Measurements from ENCODE around the gene KCTD3. TPM values are rescaled to one million over a fixed set of nuclear protein-coding genes. Genes with fewer than 3 reads are reported as not detected.
A peak's percentile ranks its signal among the peaks of the same experiment; 100 is the strongest.

The KCTD3 gene
- total RNA-seq, 6 donors from 2014 or later, result 17.9 to 55.4 (median 29.2) TPM

DNA sequence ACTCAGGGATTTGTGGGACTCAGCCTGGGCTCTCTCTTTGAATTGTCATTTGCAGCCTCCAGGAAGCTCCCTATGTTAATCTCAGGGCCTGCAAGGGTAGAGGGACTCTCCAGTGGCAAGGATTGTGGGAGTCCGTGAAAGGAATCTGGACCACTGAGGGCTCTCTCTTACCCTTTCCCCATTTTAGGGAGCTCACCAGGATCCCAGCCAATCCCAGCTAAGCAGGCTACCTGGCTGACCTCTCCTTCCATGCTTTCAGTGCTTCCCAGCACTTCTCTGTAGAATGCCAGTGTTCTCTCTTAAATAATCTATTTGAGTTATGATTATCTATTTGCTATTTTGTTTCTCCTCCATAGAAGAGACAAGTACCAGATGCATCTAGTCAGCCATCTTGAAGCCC, 9.6 kb upstream of the KCTD3 start:
- ATAC-seq (ENCODE audit: low FRiP score in 2 of 2) (no peak), DNase-seq (no peak)
- WGBS, 2 donors, result 87 to 100% methylated on average over 1 of the region's 1 CpG
- Histone ChIP-seq H3K4me1 (no peaks in the 10 kb centered on the region), H3K27me3 (no peaks in the 10 kb centered on the region), H3K27ac (no peak overlapping the region), H3K4me3 (no peak overlapping the region), H3K36me3 (no peaks in the 10 kb centered on the region), H3K9me3 (peaks cover 0 to 9% (median 3%) of the 10 kb centered on the region in 4 donors)
- no peak for TF ChIP-seq POLR2AphosphoS5 (IDR thresholded peaks at IDR 0.05)
- no peak for TF ChIP-seq EP300 (IDR thresholded peaks at IDR 0.05)
- no peak for TF ChIP-seq POLR2A (IDR thresholded peaks at IDR 0.05)
- TF ChIP-seq, protein P1, sequence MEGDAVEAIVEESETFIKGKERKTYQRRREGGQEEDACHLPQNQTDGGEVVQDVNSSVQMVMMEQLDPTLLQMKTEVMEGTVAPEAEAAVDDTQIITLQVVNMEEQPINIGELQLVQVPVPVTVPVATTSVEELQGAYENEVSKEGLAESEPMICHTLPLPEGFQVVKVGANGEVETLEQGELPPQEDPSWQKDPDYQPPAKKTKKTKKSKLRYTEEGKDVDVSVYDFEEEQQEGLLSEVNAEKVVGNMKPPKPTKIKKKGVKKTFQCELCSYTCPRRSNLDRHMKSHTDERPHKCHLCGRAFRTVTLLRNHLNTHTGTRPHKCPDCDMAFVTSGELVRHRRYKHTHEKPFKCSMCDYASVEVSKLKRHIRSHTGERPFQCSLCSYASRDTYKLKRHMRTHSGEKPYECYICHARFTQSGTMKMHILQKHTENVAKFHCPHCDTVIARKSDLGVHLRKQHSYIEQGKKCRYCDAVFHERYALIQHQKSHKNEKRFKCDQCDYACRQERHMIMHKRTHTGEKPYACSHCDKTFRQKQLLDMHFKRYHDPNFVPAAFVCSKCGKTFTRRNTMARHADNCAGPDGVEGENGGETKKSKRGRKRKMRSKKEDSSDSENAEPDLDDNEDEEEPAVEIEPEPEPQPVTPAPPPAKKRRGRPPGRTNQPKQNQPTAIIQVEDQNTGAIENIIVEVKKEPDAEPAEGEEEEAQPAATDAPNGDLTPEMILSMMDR (IDR thresholded peaks at IDR 0.05), result no peak

DNA sequence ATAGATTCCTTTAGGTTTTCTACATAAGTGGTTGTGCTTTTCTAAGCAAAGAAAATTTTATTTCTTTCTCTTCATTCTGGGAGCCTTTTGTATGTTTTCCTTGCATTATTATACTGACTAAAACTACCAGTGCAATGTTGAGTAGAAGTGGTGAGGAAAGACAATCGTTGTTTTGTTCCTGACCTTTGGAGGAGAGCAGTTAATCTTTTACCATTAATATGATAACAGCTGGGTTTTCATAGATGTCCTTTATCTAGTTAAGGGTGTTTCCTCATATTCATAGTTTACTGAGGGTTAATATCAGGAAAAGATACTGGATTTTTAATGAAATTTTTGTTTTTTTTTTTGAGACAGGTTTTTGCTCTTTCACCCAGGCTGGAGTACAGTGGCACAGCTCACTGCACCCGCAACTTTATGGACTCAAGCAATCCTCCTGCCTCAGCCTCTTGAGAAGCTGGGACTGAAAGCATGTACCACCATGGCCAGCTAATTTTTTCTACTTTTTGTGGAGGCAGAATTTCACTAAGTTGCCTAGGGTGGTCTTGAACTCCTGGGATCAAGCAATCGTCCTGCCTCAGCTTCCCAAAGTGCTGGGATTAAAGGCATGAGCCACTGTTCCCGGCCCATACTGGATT, 9.0 kb upstream of the KCTD3 start:
- ATAC-seq (ENCODE audit: low FRiP score in 2 of 2) (no peak), DNase-seq (no peak)
- no peaks in the 10 kb centered on the region for H3K27me3 ChIP-seq
- WGBS, 2 donors, result 86 to 91% methylated on average over 4 of the region's 4 CpGs
- H3K36me3 ChIP-seq, result no peaks in the 10 kb centered on the region
- no peak overlapping the region for H3K27ac ChIP-seq
- TF ChIP-seq EP300 (IDR thresholded peaks at IDR 0.05) (no peak), POLR2A (IDR thresholded peaks at IDR 0.05) (no peak), POLR2AphosphoS5 (IDR thresholded peaks at IDR 0.05) (no peak)
- TF ChIP-seq, protein P1 (IDR thresholded peaks at IDR 0.05), result no peak
- H3K9me3 ChIP-seq, result peaks cover 0 to 9% (median 3%) of the 10 kb centered on the region in 4 donors
- H3K4me3 ChIP-seq, result no peak overlapping the region
- H3K4me1 ChIP-seq, result no peaks in the 10 kb centered on the region

DNA sequence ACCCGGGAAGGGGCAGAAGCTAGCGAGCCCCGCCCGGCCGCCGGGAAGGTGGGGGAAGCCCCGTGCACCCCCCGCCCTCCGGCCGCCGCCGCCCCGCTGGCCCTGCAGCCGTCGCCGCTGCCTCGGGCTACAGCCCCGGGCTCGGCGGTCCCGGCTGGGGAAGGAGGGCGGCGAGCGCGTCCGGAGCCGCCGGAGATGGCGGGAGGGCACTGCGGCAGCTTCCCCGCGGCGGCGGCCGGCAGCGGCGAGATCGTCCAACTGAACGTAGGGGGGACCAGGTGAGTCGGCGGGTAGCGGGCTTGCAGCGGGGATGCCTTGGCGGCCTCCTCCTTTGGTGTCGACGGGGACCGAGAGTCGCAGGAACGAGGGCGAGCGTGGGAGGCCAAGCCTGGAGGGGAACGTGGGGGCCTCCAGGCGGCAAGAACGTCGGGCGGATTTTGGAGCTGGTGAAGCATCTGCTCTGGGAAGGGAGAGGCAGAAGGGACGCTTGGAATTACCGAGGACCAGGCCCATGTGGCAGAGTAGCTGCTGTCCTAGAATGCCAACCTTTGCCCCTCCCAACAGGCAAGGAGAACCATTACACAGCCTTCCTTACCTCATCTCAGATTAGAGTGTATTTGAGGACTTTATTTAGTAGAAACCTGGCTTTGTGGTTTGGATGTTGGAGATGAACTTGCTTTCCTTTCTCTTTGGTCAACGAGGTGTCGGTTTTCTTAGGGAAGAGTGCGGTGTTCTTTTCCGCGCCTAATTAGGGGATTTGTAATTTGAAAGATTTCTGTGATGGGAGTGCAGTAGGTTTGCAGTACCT, 591 bp downstream of the KCTD3 start:
- 1 to 13% methylated on average over 5 to 36 of the region's 63 CpGs for WGBS, 2 donors
- TF ChIP-seq POLR2AphosphoS5 (IDR thresholded peaks at IDR 0.05) (peak in 1 of 2 donors; percentile 31), EP300 (IDR thresholded peaks at IDR 0.05) (no peak), POLR2A (IDR thresholded peaks at IDR 0.05) (peak in 1 of 4 donors; percentile 6)
- TF ChIP-seq, protein P1 (IDR thresholded peaks at IDR 0.05), result no peak
- DNase-seq (peak; percentile 27 to 93), ATAC-seq (ENCODE audit: low FRiP score in 2 of 2) (peak; percentile 58 to 85)
- H3K36me3 ChIP-seq, result no peaks in the 10 kb centered on the region
- peaks cover 10 to 31% (median 24%) of the 10 kb centered on the region in 4 donors for H3K4me1 ChIP-seq
- H3K9me3 ChIP-seq, result no peaks in the 10 kb centered on the region
- no peaks in the 10 kb centered on the region for H3K27me3 ChIP-seq
- peak overlapping the region; percentile 61 to 87 (median 82) for H3K4me3 ChIP-seq
- peak overlapping the region; percentile 87 to 91 (median 89) for H3K27ac ChIP-seq

DNA sequence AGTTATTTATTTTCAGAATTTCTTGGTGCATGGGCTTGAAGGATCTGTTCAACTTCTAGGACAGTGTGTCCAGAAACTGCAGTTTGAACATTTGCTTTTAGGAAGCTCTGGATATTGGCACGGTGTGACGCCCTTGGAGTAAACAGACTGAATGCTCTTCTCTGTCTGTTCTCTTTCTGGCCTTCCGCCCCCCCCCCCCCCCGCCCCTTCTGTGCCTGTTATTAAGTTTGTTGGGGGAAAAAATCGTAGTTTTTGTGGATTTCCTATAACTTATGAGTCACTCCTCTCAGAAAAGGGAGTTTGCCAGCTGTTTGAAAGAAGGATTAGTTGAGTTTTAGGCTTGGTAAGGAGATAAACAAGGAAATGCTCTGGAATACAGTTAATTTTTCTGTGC, 1.2 kb downstream of the KCTD3 start:
- no peak for DNase-seq
- peak in 1 of 2 donors; percentile 36 for ATAC-seq (ENCODE audit: low FRiP score in 2 of 2)
- WGBS, 2 donors, result 4 to 5% methylated on average over 5 of the region's 5 CpGs
- Histone ChIP-seq H3K9me3 (no peaks in the 10 kb centered on the region), H3K27me3 (no peaks in the 10 kb centered on the region), H3K27ac (peak overlapping the region; percentile 87 to 91 (median 89)), H3K36me3 (no peaks in the 10 kb centered on the region), H3K4me3 (peak overlapping the region; percentile 61 to 87 (median 82)), H3K4me1 (peaks cover 10 to 33% (median 26%) of the 10 kb centered on the region in 4 donors)
- no peak for TF ChIP-seq POLR2AphosphoS5 (IDR thresholded peaks at IDR 0.05)
- no peak for TF ChIP-seq POLR2A (IDR thresholded peaks at IDR 0.05)
- no peak for TF ChIP-seq EP300 (IDR thresholded peaks at IDR 0.05)
- TF ChIP-seq, protein P1 (IDR thresholded peaks at IDR 0.05), result no peak
